ENCODE results near the gene OR2B2.

GRCh38 chr6:27865850-27866356 lies 46.3 kb downstream of the OR2B2 start:
- TF ChIP-seq CTCF (IDR thresholded peaks at IDR 0.05) = no peak
- no peak for TF ChIP-seq POLR2AphosphoS5 (IDR thresholded peaks at IDR 0.05)
- TF ChIP-seq POLR2A (IDR thresholded peaks at IDR 0.05) = no peak

Measured in prostate gland (tissue), 2 donors.